H9 (cell line): ENCODE results near the gene FMC1. TPM values are rescaled to one million over a fixed set of nuclear protein-coding genes. Genes with fewer than 3 reads are reported as not detected.

Experiments used
- DNase-seq: peaks from one replicate; pipeline ENCODE4 v3.0.0-alpha.2; 2017
- H2AFZ ChIP-seq: one replicate; pipeline ENCODE4 v1.6.1; 2013; ENCODE audit warnings: mild to moderate bottlenecking, low read length, control low read depth, moderate library complexity
- H2AK5ac ChIP-seq: 2 replicates; pipeline ENCODE4 v1.6.1; 2013; ENCODE audit warnings: low read length, control low read depth, mixed read lengths; ENCODE audit not compliant: insufficient read length
- H2BK120ac ChIP-seq: one replicate; pipeline ENCODE4 v1.6.1; 2013; ENCODE audit warnings: low read depth, mild to moderate bottlenecking, low read length, control low read depth, inconsistent platforms; ENCODE audit not compliant: poor library complexity, severe bottlenecking
- H2BK12ac ChIP-seq: 2 replicates; pipeline ENCODE4 v1.6.1; 2013; ENCODE audit warnings: low read length, control low read depth, mixed read lengths, low read depth; ENCODE audit not compliant: insufficient read length
- H2BK15ac ChIP-seq: 2 replicates; pipeline ENCODE4 v1.6.1; 2013; ENCODE audit warnings: low read depth, low read length, control low read depth
- H2BK20ac ChIP-seq: one replicate; pipeline ENCODE4 v1.6.1; 2013; ENCODE audit warnings: low read depth, mild to moderate bottlenecking, low read length, control low read depth, inconsistent platforms; ENCODE audit not compliant: poor library complexity, severe bottlenecking
- H2BK5ac ChIP-seq: 2 replicates; pipeline ENCODE4 v1.6.1; 2013; ENCODE audit warnings: low read length, control low read depth, mixed read lengths; ENCODE audit not compliant: insufficient read length
- H3K14ac ChIP-seq: 2 replicates; pipeline ENCODE4 v1.6.1; 2013; ENCODE audit warnings: low read length, control low read depth; ENCODE audit not compliant: insufficient read depth
- H3K18ac ChIP-seq: 2 replicates; pipeline ENCODE4 v1.6.1; 2013; ENCODE audit warnings: low read depth, mild to moderate bottlenecking, mixed read lengths, low read length, control low read depth; ENCODE audit not compliant: insufficient read length
- H3K23ac ChIP-seq: 2 replicates; pipeline ENCODE4 v1.6.1; 2013; ENCODE audit warnings: low read length, control low read depth, mixed read lengths, low read depth; ENCODE audit not compliant: insufficient read length
- H3K23me2 ChIP-seq: 2 replicates; pipeline ENCODE4 v1.6.1; 2013; ENCODE audit warnings: low read depth, mild to moderate bottlenecking, mixed read lengths, low read length, control low read depth; ENCODE audit not compliant: insufficient read length, poor library complexity, severe bottlenecking
- H3K27ac ChIP-seq: 2 replicates; pipeline ENCODE4 v1.5.1; 2013; ENCODE audit warnings: low read length, control low read depth, mixed read lengths, low read depth; ENCODE audit not compliant: insufficient read length
- H3K27me3 ChIP-seq: 2 replicates; pipeline ENCODE4 v1.6.1; 2013; ENCODE audit warnings: low read length, control low read depth, inconsistent platforms; ENCODE audit not compliant: insufficient read depth
- H3K4ac ChIP-seq: 2 replicates; pipeline ENCODE4 v1.6.1; 2013; ENCODE audit warnings: low read depth, mild to moderate bottlenecking, control low read depth, inconsistent platforms, low read length, moderate library complexity
- H3K4me1 ChIP-seq: 2 replicates; pipeline ENCODE4 v1.6.1; 2013; ENCODE audit warnings: low read length, control low read depth, inconsistent platforms; ENCODE audit not compliant: insufficient read depth
- H3K4me2 ChIP-seq: 2 replicates; pipeline ENCODE4 v1.6.1; 2013; ENCODE audit warnings: low read length, control low read depth, mixed read lengths; ENCODE audit not compliant: insufficient read length, insufficient read depth
- H3K56ac ChIP-seq: 2 replicates; pipeline ENCODE4 v1.6.1; 2013; ENCODE audit warnings: low read depth, mild to moderate bottlenecking, mixed read lengths, low read length, control low read depth; ENCODE audit not compliant: insufficient read length
- H3K79me1 ChIP-seq: 2 replicates; pipeline ENCODE4 v1.6.1; 2013; ENCODE audit warnings: low read depth, mild to moderate bottlenecking, moderate library complexity, low read length, control low read depth, inconsistent platforms; ENCODE audit not compliant: insufficient read depth, poor library complexity, severe bottlenecking
- H3K79me2 ChIP-seq: 2 replicates; pipeline ENCODE4 v1.6.1; 2013; ENCODE audit warnings: low read length, control low read depth, inconsistent platforms; ENCODE audit not compliant: insufficient read depth
- H3K9ac ChIP-seq: 2 replicates; pipeline ENCODE4 v1.6.1; 2013; ENCODE audit warnings: low read length, control low read depth, mixed read lengths; ENCODE audit not compliant: insufficient read length; ENCODE audit errors: extremely low read depth
- H3K9me3 ChIP-seq: one replicate; pipeline ENCODE4 v1.6.1; 2013; ENCODE audit warnings: low read depth, low read length, inconsistent platforms; ENCODE audit not compliant: control insufficient read depth
- H3T11ph ChIP-seq: one replicate; pipeline ENCODE4 v1.6.1; 2013; ENCODE audit warnings: mild to moderate bottlenecking, low read length, control low read depth, inconsistent platforms
- H4K20me1 ChIP-seq: one replicate; pipeline ENCODE4 v1.6.1; 2013; ENCODE audit not compliant: control insufficient read depth, insufficient read length, insufficient read depth
- H4K5ac ChIP-seq: 2 replicates; pipeline ENCODE4 v1.6.1; 2013; ENCODE audit warnings: low read depth, mild to moderate bottlenecking, mixed read lengths, low read length, control low read depth; ENCODE audit not compliant: insufficient read length
- H4K8ac ChIP-seq: replicated peaks from 2 replicates; pipeline ENCODE4 v1.6.1; 2013; ENCODE audit warnings: low read length, control low read depth, mixed read lengths, low read depth; ENCODE audit not compliant: insufficient read length
- H4K91ac ChIP-seq: 2 replicates; pipeline ENCODE4 v1.6.1; 2013; ENCODE audit warnings: low read depth, mild to moderate bottlenecking, moderate library complexity, mixed read lengths, low read length, control low read depth; ENCODE audit not compliant: insufficient read length
- H3K27ac Mint-ChIP-seq, 3 experiments: 2 replicates in 2 of 3; 3 replicates in 1 of 3; pipeline ENCODE4 v1.8.0; 2020 to 2021; ENCODE audit warnings: mixed read lengths in 3 of 3, mild to moderate bottlenecking in 1 of 3, moderate library complexity in 1 of 3
- H3K27me3 Mint-ChIP-seq: 2 replicates; pipeline ENCODE4 v1.8.0; 2021; ENCODE audit warnings: low read depth, mild to moderate bottlenecking, moderate library complexity, mixed read lengths
- H3K36me3 Mint-ChIP-seq, 3 experiments: 2 replicates in 2 of 3; 3 replicates in 1 of 3; pipeline ENCODE4 v1.8.0; 2020 to 2021; ENCODE audit warnings: low read depth in 3 of 3, mixed read lengths in 3 of 3; ENCODE audit not compliant: insufficient read depth in 1 of 3
- H3K4me1 Mint-ChIP-seq, 2 experiments: 2 replicates each; pipeline ENCODE4 v1.8.0; 2020; ENCODE audit warnings: mixed read lengths in 2 of 2
- H3K4me3 Mint-ChIP-seq, 2 experiments: 2 replicates in 1 of 2; 3 replicates in 1 of 2; pipeline ENCODE4 v1.8.0; 2020 to 2021; ENCODE audit warnings: mild to moderate bottlenecking in 2 of 2, mixed read lengths in 2 of 2, moderate library complexity in 1 of 2
- H3K9me3 Mint-ChIP-seq, 2 experiments: 2 replicates in 1 of 2; 3 replicates in 1 of 2; pipeline ENCODE4 v1.8.0; 2020; ENCODE audit warnings: mild to moderate bottlenecking in 2 of 2, mixed read lengths in 2 of 2, moderate library complexity in 1 of 2
- WGBS: extraction: QIAGEN DNeasy Blood & Tissue Kit; methylation state at CpG from one replicate; pipeline ENCODE4 v1.1.7; 2013; ENCODE audit warnings: missing lambda C conversion rate, low lambda C conversion rate, mixed read lengths; ENCODE audit not compliant: insufficient read length; ENCODE audit errors: extremely low coverage; 5-methylcytosine and 5-hydroxymethylcytosine counted together
- total RNA-seq: library from RNA; stranded (reverse); gene quantifications from 2 replicates; pipeline ENCODE4 v1.2.1, GENCODE V29; 2021
- TF ChIP-seq, protein P1 (sequence below): fragments of 200-600 bp; sonication (generic); conservative IDR thresholded peaks from 3 replicates; pipeline ENCODE4 v1.8.0; 2021; ENCODE audit warnings: antibody characterized with exemption, mild to moderate bottlenecking

FMC1 gene
- total RNA-seq, 1 experiment from 2014 or later = 10.9 TPM

DNA sequence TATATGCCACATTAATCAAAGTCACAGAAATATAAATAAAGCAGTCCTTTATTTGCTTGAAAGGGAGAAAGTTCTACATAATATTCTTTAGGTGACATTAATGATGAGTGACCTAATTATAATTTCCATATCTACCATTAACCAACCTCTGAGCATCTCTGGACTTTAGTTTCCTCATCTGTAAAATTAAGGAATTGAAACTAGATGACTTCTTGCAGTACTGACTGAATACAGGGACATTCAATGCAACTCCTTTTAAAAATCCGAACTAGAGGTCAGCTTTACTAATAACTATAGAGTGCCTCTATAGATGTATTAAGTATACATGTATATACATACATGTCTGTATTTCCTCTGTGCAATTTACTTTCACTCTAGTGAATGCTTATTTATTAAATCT lies 3.9 kb downstream of the FMC1 start:
- H2BK5ac ChIP-seq = no peak overlapping the region
- WGBS = no CpG with 5 or more reads among the region's 1 CpG
- DNase-seq = no peak
- H4K8ac ChIP-seq = no peak overlapping the region
- no peak overlapping the region for H3K9ac ChIP-seq
- no peak overlapping the region for H3T11ph ChIP-seq
- peaks cover 2 to 4% of the 10 kb centered on the region in 2 experiments; a peak in 2 of 5 replicates for H3K9me3 Mint-ChIP-seq
- H3K4me1 Mint-ChIP-seq = peaks cover 7 to 11% of the 10 kb centered on the region in 2 experiments
- H3K27me3 Mint-ChIP-seq = peaks cover 6% of the 10 kb centered on the region; the same call in 1 of the 2 replicates
- TF ChIP-seq, protein P1, sequence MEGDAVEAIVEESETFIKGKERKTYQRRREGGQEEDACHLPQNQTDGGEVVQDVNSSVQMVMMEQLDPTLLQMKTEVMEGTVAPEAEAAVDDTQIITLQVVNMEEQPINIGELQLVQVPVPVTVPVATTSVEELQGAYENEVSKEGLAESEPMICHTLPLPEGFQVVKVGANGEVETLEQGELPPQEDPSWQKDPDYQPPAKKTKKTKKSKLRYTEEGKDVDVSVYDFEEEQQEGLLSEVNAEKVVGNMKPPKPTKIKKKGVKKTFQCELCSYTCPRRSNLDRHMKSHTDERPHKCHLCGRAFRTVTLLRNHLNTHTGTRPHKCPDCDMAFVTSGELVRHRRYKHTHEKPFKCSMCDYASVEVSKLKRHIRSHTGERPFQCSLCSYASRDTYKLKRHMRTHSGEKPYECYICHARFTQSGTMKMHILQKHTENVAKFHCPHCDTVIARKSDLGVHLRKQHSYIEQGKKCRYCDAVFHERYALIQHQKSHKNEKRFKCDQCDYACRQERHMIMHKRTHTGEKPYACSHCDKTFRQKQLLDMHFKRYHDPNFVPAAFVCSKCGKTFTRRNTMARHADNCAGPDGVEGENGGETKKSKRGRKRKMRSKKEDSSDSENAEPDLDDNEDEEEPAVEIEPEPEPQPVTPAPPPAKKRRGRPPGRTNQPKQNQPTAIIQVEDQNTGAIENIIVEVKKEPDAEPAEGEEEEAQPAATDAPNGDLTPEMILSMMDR = no peak
- no peak overlapping the region for H3K14ac ChIP-seq
- H3K27ac ChIP-seq = no peak overlapping the region
- no peaks in the 10 kb centered on the region for H4K20me1 ChIP-seq
- H2BK20ac ChIP-seq = no peak overlapping the region
- peaks cover 8 to 38% (median 24%) of the 10 kb centered on the region in 3 experiments for H3K36me3 Mint-ChIP-seq
- no peak overlapping the region for H2AFZ ChIP-seq
- H3K4me3 Mint-ChIP-seq = no peak overlapping the region
- no peak overlapping the region for H3K4me2 ChIP-seq
- H3K27ac Mint-ChIP-seq = no peak overlapping the region
- H3K79me2 ChIP-seq = no peaks in the 10 kb centered on the region
- no peak overlapping the region for H3K18ac ChIP-seq
- H2BK12ac ChIP-seq = no peak overlapping the region
- H2BK15ac ChIP-seq = no peak overlapping the region
- H3K79me1 ChIP-seq = no peaks in the 10 kb centered on the region
- no peak overlapping the region for H2BK120ac ChIP-seq
- H3K23me2 ChIP-seq = peaks cover 3% of the 10 kb centered on the region
- H3K27me3 ChIP-seq = no peaks in the 10 kb centered on the region
- H3K9me3 ChIP-seq = no peaks in the 10 kb centered on the region
- H3K23ac ChIP-seq = no peak overlapping the region
- H4K91ac ChIP-seq = no peak overlapping the region
- H3K4ac ChIP-seq = no peak overlapping the region
- H3K4me1 ChIP-seq = no peaks in the 10 kb centered on the region
- H3K56ac ChIP-seq = no peak overlapping the region
- H4K5ac ChIP-seq = no peak overlapping the region
- H2AK5ac ChIP-seq = no peak overlapping the region
